GM10847 (cell line): ENCODE results near the gene CHRNB1.
A peak's percentile ranks its signal among the peaks of the same experiment; 100 is the strongest.

Experiments used
- POLR2A ChIP-seq: IDR thresholded peaks from 2 replicates; pipeline ENCODE4 v1.6.1; 2011; ENCODE audit not compliant: insufficient read length; ENCODE audit errors: extremely low read depth

The CHRNB1 gene, protein sequence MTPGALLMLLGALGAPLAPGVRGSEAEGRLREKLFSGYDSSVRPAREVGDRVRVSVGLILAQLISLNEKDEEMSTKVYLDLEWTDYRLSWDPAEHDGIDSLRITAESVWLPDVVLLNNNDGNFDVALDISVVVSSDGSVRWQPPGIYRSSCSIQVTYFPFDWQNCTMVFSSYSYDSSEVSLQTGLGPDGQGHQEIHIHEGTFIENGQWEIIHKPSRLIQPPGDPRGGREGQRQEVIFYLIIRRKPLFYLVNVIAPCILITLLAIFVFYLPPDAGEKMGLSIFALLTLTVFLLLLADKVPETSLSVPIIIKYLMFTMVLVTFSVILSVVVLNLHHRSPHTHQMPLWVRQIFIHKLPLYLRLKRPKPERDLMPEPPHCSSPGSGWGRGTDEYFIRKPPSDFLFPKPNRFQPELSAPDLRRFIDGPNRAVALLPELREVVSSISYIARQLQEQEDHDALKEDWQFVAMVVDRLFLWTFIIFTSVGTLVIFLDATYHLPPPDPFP

DNA sequence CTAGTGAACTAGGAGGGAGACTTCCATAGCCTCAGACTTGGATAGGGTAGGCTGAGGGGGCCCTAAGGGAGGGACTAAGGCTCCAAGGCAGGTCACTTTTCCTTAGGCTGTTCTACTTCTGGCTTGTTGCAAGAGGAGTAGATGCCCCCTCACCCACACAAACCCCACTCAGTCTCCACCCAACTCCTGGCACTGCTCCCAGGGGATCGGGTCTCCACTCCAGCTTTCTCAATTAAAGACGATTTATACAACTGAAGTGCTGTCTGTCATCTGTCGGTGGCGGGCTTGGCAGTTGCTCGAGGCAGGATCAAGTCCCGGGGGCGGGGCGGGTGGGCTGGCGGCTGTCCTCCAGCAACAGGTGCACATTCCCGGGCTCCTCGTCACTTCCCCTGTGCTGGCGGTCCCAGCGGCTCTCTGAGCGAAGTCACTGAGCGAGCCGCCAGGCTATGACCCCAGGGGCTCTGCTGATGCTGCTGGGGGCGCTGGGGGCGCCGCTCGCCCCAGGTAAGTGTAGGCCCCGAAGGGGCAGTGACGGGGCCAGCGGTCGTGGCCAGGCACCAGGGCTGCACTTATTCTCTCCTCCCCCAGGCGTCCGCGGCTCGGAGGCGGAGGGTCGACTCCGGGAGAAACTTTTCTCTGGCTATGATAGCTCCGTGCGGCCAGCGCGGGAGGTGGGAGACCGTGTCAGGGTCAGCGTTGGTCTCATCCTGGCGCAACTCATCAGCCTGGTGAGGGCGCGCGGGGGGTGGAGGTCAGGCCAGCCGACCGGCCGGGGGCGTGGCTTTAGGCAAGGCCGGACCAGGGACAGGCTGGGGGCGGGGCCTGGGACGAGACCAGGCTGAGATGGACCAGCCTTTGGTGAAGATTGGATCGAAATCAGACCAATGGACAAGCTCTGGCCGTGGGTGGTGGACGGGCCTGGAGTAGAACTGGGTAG lies at the start of gene CHRNB1:
CHRNB1 (plus strand) TSS at position 380 of the 937 bp plus-strand sequence; CDS start at position 447, 67 bp downstream.
- no peak for TF ChIP-seq POLR2A

DNA sequence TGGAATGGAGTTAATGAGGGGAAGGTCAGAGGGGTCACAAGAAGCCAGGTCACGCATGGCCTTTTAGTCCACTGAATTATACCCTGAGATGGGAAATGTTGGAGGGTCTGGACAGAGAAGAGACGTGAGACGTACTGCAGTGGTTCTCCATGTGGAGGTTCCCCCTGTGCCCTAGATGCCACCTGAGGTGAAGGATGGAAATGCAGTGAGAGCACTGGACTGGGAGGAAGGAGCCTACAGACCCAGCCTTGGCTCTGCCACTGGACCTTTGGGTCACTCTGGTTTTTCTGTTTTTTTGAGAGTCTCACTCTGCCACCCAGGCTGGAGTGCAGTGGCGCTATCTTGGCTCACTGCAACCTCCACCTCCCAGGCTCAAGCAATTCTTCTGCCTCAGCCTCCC lies 48.7 kb upstream of the CHRNB1 start:
- TF ChIP-seq POLR2A: no peak

DNA sequence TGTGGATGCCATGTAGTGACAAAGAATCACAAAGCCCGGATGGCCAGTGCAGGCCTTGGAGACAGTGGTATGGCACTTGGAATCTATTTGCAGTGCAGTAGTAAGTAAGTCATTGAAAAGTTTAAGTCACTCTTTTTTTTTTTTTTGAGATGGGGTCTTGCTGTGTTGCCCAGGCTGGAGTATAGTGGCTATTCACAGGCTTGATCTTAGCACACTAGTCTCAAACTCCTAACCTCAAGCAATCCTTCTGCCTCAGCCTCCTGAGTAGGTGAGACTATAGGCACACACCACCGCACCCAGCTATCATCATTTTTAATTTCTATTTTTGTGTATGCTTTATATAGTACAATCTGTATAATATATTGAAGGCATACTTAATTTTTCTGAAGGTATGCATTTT lies 46.2 kb upstream of the CHRNB1 start:
- TF ChIP-seq POLR2A: no peak

DNA sequence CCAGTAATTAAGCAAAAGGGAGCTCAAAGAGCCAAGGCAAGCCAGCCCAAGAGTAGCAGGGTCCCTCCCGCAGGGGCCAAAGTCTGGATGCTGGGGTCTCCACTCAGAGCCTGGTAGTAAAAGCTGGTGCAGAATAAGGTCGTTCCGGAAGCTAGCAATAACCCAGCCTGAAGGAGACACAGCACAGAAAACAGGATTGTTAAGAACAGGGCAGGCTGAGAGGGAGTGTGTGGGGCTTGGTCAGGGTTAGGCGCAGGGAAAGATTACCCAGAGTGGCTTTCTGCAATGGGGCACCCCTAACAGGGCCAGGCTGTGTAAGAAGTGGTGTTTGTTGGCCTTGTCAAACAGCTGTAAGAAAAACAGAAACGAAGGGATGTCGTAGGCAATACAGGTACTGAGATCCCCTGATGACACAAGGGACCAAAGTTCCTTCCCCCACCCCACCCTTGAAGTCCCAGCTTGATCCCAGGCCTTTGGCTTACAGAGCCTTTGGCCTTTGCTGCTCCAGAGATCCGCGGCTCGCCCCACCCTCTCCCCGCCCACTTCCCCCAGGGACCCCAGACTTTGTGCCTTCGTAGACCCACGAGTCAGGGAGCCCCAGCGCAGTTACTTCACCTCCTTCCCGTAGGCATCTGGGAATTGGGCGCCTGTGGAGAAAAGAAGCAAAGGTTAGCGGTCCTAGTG lies 41.7 kb upstream of the CHRNB1 start:
- no peak for TF ChIP-seq POLR2A

DNA sequence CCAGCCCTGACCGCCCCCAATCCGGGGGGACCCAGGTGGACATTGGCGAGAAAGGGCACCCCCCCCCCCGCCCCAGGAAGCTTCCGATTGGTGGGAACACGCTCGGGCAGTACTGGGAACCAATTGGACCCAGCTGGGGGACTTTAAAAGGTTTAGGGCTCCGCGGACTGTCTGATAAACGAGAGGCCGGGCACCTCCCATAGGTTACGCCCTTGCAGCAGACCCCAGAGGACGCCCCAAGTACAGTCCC lies 41.2 kb upstream of the CHRNB1 start:
- TF ChIP-seq POLR2A: no peak

DNA sequence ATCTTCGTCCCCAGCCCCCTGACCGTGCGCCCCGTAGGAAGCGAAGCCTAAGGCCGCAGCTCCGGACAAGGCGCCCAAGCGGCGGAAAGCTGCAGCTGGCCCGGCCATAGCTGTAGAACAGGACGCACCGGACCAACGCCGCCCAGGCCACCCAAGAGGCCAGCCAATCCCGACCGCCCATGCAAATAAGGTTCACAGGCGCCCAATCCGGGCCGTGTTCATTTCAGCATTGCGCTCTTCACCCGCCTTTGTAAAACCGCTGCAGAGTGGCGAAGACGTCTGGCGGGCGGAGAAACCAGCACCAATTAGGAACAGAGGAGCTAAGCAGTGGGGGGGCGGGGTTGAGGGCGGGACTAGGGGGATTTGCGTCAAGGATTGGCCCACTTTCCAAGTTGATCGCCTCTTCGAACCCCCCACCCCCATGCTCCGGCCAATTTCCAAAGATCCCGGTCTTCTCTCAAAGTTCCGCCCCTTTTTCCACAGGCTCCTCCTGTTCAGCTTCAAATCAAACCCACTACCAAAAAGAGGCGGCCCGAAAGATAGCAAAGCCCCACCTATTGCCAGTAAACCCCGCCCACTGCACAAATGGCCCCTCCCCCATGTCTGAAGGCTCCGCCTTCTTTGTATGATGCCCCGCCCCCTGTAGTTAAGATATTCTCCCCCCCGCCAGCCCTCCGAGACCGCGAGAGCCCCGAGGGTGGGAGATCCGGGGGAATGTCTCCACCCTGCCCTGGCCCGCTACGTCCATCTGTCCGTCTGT lies 40.7 kb upstream of the CHRNB1 start, which contains the start of gene TMEM256:
TMEM256 (minus strand) TSS at position 121 of the 760 bp plus-strand sequence; CDS start at position 108, 13 bp downstream.
- peak; percentile 91 for TF ChIP-seq POLR2A

DNA sequence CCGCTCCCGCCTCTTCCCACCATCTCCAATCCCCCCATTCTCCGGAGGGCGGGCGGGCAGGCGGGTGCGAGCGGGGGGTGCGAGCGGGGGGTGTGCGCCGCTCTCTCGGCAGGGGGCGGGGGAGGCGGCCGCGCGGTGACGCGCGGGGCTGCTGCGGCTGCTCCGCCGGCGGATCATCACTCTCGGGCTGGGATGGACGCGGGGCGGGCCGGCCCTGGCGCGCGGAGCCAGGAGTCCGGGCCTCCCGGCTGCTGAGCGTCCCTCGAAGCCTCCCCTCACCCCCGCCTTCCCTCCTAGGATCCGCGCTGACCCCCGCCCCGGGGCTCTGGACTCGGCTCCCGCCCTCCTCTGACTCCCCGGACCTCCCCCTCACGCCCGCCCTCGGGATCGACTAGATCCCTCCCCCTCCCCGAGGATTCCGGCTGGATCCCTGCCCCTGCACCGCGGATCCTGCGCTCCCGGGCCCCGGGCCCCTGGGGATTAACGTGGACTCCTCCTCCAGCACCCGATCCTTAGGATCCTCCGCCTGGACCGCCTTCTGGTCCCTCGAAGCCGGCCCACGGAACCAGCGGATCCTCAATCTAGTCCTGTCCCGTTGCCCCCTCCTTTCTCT lies 40.0 kb upstream of the CHRNB1 start:
- no peak for TF ChIP-seq POLR2A

DNA sequence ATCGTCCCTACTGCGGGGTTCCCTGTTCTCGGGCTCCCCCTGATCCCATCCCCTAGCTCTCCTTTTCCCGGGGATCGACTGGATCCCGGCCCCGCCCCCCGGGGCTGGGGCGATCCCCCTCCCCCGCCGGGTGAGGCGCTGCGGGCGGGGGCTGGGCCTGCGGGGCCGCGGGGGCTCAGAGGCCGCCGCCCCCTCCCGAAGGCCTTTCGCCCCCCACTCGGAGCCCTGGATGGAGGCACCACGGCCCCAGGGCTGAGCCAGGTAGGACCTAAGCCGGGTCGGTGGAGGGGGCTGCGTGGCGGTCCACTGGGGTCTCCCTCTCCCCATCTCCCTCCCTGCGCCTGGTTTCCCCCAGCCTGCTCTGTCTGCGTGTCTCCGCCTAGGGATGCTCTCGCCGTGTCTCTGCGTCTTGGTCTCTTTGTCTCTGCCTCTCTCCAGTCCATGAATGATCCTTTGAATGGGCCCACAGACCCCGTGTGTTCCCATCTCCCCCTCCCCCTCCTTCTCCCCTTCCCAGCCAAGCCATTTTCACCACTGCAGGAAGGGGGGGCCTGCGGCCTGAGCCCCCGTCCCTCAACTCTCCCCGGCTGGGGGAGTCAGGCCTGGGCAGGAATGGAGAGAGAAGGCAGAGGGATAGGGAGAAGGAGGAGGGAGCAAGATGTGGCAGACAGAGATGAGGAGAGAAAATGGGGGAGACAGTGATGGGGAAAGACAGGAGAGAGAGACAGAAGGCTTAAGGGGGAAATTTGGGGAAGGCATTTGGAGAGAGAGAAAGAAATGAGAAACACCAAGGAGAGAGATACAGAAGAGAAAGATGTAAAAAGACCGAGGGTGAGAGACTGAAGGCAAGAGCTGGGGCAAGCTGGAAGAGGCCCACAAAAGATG lies 39.3 kb upstream of the CHRNB1 start:
- no peak for TF ChIP-seq POLR2A

DNA sequence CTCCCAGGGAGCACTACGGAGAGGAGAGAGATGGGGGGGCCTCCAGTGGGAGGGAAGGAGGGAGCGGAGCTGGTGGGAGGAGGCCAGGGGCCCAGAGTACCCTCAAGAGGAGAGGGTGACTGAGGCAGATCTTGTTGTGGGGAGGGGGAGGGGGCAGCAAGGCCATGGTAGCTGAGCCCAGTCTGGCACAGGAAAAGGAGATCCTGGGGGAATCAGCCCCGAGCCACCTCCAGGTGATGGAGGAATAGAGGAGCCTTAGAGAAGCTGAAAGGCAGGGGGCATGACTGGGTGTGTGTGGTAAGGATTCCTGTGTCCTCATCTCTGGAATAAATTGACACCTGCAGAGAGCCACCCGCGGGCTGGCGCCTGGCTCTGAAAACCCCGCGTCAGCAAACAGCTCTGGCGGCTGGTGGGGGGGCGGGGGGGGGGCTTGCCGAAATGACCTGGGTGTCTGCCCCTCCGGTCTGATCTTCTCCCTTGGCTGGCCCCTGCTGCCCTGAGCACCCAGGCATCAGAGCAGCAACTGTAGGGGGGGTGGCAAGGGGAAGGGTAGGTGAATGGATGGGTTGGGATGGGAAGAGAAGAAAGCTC lies 38.5 kb upstream of the CHRNB1 start:
- no peak for TF ChIP-seq POLR2A

DNA sequence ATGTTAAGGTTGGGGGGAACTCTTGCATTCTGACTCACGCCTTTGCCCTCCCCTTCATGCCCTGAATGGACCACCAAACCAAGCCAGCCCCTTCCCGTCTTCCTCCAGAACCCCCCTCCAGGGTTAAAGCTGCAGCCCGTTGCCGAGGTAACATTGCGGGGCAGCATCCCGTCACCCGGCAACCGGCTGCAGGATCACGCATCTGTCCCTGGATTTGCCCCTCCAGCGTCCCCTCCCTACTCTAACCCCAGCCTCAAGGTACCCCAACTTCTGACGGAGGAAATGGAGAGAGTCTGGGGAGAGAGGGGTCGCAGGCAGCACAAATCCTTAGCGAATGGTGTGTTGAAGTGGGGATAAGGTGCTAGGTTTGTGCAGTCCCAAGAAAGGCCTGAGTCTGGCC lies 37.8 kb upstream of the CHRNB1 start:
- TF ChIP-seq POLR2A: no peak

DNA sequence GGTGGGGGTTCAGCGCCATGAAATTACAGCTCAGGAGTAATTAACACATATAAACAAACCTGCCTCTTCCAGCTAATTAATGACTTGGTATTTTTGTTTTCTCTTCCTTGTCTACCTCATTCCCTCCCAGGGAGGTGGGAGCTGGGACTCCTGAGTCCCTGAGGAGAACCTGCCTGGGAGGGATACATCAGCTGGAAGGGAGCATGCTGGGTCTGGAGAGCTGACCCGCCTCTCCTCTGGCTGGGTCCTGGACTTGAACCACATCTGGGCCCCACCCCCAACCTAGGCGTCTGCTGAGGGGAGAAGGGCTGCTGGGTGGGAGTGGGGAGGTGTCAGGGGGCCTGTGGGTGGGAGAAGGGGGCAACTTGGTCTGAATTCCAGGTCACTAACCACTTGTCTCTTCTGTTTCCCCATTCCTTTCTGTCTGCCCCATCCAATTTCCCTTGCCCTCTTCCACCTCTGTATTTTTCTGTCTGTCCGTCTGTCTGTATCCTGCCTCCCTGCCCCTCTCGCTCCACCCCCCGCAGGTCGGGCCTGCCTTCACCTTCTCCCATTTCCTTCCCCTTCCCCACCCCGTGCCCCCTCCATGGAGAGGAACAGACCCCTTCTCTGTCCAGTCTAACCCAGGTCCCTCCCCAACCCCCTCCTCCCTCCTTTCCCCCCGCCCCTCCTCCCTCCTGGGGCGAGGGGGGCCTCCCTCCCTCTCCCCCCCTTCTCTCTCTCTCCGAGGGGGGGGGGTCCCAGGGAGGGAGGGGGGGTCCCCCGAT lies 37.2 kb upstream of the CHRNB1 start, which contains the start of gene NLGN2:
NLGN2 (plus strand) TSS at position 361 of the 767 bp plus-strand sequence. CDS start 411 bp downstream, outside the sequence.
- no peak for TF ChIP-seq POLR2A

DNA sequence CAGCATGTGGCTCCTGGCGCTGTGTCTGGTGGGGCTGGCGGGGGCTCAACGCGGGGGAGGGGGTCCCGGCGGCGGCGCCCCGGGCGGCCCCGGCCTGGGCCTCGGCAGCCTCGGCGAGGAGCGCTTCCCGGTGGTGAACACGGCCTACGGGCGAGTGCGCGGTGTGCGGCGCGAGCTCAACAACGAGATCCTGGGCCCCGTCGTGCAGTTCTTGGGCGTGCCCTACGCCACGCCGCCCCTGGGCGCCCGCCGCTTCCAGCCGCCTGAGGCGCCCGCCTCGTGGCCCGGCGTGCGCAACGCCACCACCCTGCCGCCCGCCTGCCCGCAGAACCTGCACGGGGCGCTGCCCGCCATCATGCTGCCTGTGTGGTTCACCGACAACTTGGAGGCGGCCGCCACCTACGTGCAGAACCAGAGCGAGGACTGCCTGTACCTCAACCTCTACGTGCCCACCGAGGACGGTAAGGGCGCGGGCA lies 36.6 kb upstream of the CHRNB1 start:
- TF ChIP-seq POLR2A: no peak
